K562 (cell line): Measurements from ENCODE around the gene RBKS. TPM values are rescaled to one million over a fixed set of nuclear protein-coding genes. Genes with fewer than 3 reads are reported as not detected.
A peak's percentile ranks its signal among the peaks of the same experiment; 100 is the strongest.

Experiments
- ATAC-seq: fragments of 200-7000 bp; cut with Tn5 transposase; 3 replicates; pipeline ENCODE4 v1.9.1; 2020; ENCODE audit warnings: moderate library complexity
- BruUV-seq: library from RNA; stranded (reverse); fragments of 400-500 nt; replicated peaks from 2 replicates; lab custom pipeline; 2021; lab: Mats Ljungman, UMichigan
- CTCF ChIA-PET: fragments of 300-600 bp; formaldehyde crosslinking; extraction: SDS; loops from one replicate; lab custom pipeline; 2021; ENCODE audit warnings: low intra/inter-chr PET ratio; lab: Yijun Ruan, JAX
- POLR2A ChIA-PET: fragments of 300-600, 350-650 bp; sonication (Branson Sonifier 250); formaldehyde crosslinking; extraction: SDS; loops from one replicate; lab custom pipeline; 2021; ENCODE audit warnings: antibody characterized with exemption, inconsistent platforms; lab: Yijun Ruan, JAX
- DNase-seq, 4 experiments: peaks; one replicate each; pipeline versions ENCODE4 v3.0.0 to v3.0.0-alpha.2; 2011 to 2018; ENCODE audit warnings: low spot score in 3 of 4, mixed read lengths in 3 of 4; ENCODE audit errors: extremely low read depth in 1 of 4
- FAIRE-seq: peaks from 2 replicates; lab custom pipeline; 2011; peaks lifted over from hg19 to GRCh38; lab: Jason Lieb, UNC
- H2AFZ ChIP-seq: 2 replicates; pipeline ENCODE4 v1.6.0; 2011; ENCODE audit warnings: low read depth, low read length, control low read depth, inconsistent platforms
- H3K27ac ChIP-seq: fragments of 200-600 bp; 3 replicates; pipeline ENCODE4 v1.8.0; 2011; ENCODE audit warnings: low read depth, mild to moderate bottlenecking, control low read depth, inconsistent platforms, low read length, moderate library complexity, mixed read lengths; ENCODE audit errors: extremely low read depth
- H3K27me3 ChIP-seq, 2 experiments: fragments of 300-600 bp in 1 of 2; 2 replicates in 1 of 2; 3 replicates in 1 of 2; pipeline versions ENCODE4 v1.6.0 to v1.8.0; 2011; ENCODE audit warnings: inconsistent platforms in 2 of 2, low read length in 2 of 2, mild to moderate bottlenecking in 1 of 2, mixed read lengths in 1 of 2, moderate library complexity in 1 of 2; ENCODE audit not compliant: control insufficient read depth in 2 of 2, insufficient read depth in 2 of 2
- H3K36me3 ChIP-seq: fragments of 300-600 bp; 3 replicates; pipeline ENCODE4 v1.8.0; 2011; ENCODE audit warnings: mild to moderate bottlenecking, low read length, inconsistent platforms; ENCODE audit not compliant: control insufficient read depth, insufficient read depth
- H3K4me1 ChIP-seq, 2 experiments: fragments of 200-600 bp in 1 of 2; replicated peaks in 1 of 2; 2 replicates in 1 of 2; 3 replicates in 1 of 2; pipeline versions ENCODE4 v1.5.1 to v1.8.0; 2011; ENCODE audit warnings: inconsistent platforms in 2 of 2, low read length in 2 of 2, mild to moderate bottlenecking in 1 of 2, mixed read lengths in 1 of 2, moderate library complexity in 1 of 2; ENCODE audit not compliant: control insufficient read depth in 2 of 2, insufficient read depth in 2 of 2
- H3K4me2 ChIP-seq: 2 replicates; pipeline ENCODE4 v1.6.1; 2011; ENCODE audit warnings: low read length, control low read depth, inconsistent platforms, mixed read lengths; ENCODE audit not compliant: insufficient read depth
- H3K4me3 ChIP-seq: fragments of 200-600 bp; sonication (generic), shearing (Covaris generic); 2 replicates; pipeline ENCODE4 v1.5.1; 2016; ENCODE audit warnings: control low read depth, inconsistent platforms
- H3K79me2 ChIP-seq: fragments of 200-600 bp; 3 replicates; pipeline ENCODE4 v1.8.0; 2011; ENCODE audit warnings: low read length, inconsistent platforms; ENCODE audit not compliant: control insufficient read depth, insufficient read depth
- H3K9ac ChIP-seq, 2 experiments: 2 replicates each; pipeline versions ENCODE4 v1.6.0 to v1.6.1; 2011; ENCODE audit warnings: low read depth in 2 of 2, low read length in 2 of 2, control low read depth in 1 of 2, inconsistent platforms in 1 of 2, mild to moderate bottlenecking in 1 of 2, mixed read lengths in 1 of 2; ENCODE audit not compliant: insufficient read depth in 1 of 2
- H3K9me1 ChIP-seq: one replicate; pipeline ENCODE4 v1.6.0; 2011; ENCODE audit warnings: inconsistent platforms, mild to moderate bottlenecking, low read length, moderate library complexity; ENCODE audit not compliant: control insufficient read depth, insufficient read depth
- H3K9me3 ChIP-seq: replicated peaks from 2 replicates; pipeline ENCODE4 v1.5.1; 2011; ENCODE audit warnings: low read depth, low read length, inconsistent platforms; ENCODE audit not compliant: control insufficient read depth, insufficient read depth
- H4K20me1 ChIP-seq: replicated peaks from 2 replicates; pipeline ENCODE4 v1.6.1; 2011; ENCODE audit warnings: low read length, inconsistent platforms, mixed read lengths; ENCODE audit not compliant: control insufficient read depth, insufficient read depth
- GTF2E2 ChIP-seq: fragments of 200-800 bp; sonication (Bioruptor generic); IDR thresholded peaks from 2 replicates; pipeline ENCODE4 v1.6.1; 2016; ENCODE audit warnings: missing genetic modification characterization, missing compliant biosample characterization
- RFX5 ChIP-seq: IDR thresholded peaks from 2 replicates; pipeline ENCODE4 v1.6.1; 2011; ENCODE audit warnings: low read depth, mild to moderate bottlenecking, improper control_type of control experiment, low read length
- YBX1 ChIP-seq: fragments of 450-650 bp; IDR thresholded peaks from 2 replicates; pipeline ENCODE4 v1.7.1; 2016; ENCODE audit warnings: mild to moderate bottlenecking
- WGBS: fragments of 100-300 bp; shearing (Covaris generic); methylation state at CpG from one replicate; pipeline ENCODE4 v1.1.6; 2016; ENCODE audit warnings: low coverage, mixed read lengths; ENCODE audit not compliant: insufficient coverage; ENCODE audit errors: missing lambda C conversion rate; 5-methylcytosine and 5-hydroxymethylcytosine counted together
- in situ Hi-C: fragments of 300-500 bp; cut with MboI; formaldehyde crosslinking; loops from 4 replicates; pipeline ENCODE4 v1.15.0; 2018; ENCODE audit warnings: inconsistent platforms, mixed read lengths
- intact Hi-C: fragments of 100-400 bp; cut with micrococcal nuclease; formaldehyde crosslinking; loops from 2 replicates; pipeline ENCODE4 v1.14.2; 2022
- polyA plus RNA-seq, 8 experiments: library from polyadenylated mRNA; depleted of rRNA in 4 of 8; stranded (reverse) in 5 of 8; unstranded in 3 of 8; fragments of >200 nt; fragmentation: Nextera tagmentation in 2 of 8; fragmentation: Illumina TruSeq in 1 of 8; extraction: Ambion mirVana in 2 of 8; extraction: Trizol in 1 of 8; gene quantifications; 2 replicates each; pipeline versions ENCODE4 v1.2.1 to v1.2.3, GENCODE V29; 2011 to 2014; ENCODE audit warnings: inconsistent platforms in 1 of 8, missing spikeins in 1 of 8
- total RNA-seq, 7 experiments: library from RNA; depleted of rRNA in 6 of 7; stranded (reverse); fragments of >200 nt in 6 of 7; fragmentation: Illumina TruSeq in 2 of 7; extraction: Trizol in 2 of 7; gene quantifications; 2 replicates each; pipeline versions ENCODE4 v1.2.1 to v1.2.3, GENCODE V29; 2011 to 2021; ENCODE audit warnings: low replicate concordance in 1 of 7
- TF ChIP-seq, protein P1 (sequence below), 2 experiments: IDR thresholded peaks; 2 replicates each; pipeline ENCODE4 v1.6.1; 2012; ENCODE audit warnings: improper control_type of control experiment in 2 of 2, low read depth in 2 of 2, low read length in 2 of 2, borderline replicate concordance in 1 of 2

Gene RBKS
- total and polyA plus RNA-seq, 9 of the 15 experiments (the other 6 are each of a cell fraction or from before 2014, with no cell fraction given) = 0.06 to 0.39 (median 0.19) TPM

DNA sequence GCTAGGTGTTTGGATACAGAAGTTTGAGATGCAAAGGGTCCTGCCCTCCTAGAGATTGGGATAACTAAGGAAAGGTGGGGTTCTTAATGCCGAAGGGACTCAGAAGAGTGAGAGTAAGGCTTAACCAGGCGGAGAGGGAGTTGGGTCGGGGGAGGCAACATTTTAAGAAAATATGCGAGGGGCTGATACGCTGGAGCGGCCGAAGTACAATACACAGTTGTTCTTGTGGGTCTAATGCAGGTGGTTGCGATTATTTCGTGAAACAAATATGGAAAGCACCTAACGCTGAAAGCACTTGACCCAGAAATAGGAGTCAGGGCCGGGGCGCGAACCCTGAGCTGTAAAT lies 119.0 kb downstream of the RBKS start:
- POLR2A ChIA-PET = interaction anchor here (1.0 to 2.3 kb wide), 3 partner anchors 9 to 19 kb away, joined by 3 to 8 read pairs (median 4); no protein-coding TSS in a partner anchor
- Histone ChIP-seq H3K9me1 (no peaks in the 10 kb centered on the region), H2AFZ (peak overlapping the region; percentile 98), H3K4me2 (peak overlapping the region; percentile 87), H3K4me1 (peaks cover 2 to 8% of the 10 kb centered on the region in 2 experiments; a peak in 1 of 5 replicates), H3K27ac (peak overlapping the region; percentile 79), H3K9me3 (no peaks in the 10 kb centered on the region), H3K4me3 (peak overlapping the region; percentile 60), H3K79me2 (peaks cover 42% of the 10 kb centered on the region), H3K27me3 (peaks cover 0 to 10% of the 10 kb centered on the region in 2 experiments; a peak in 2 of 5 replicates), H4K20me1 (no peaks in the 10 kb centered on the region), H3K36me3 (peaks cover 31% of the 10 kb centered on the region; the same call in 2 of the 3 replicates), H3K9ac (peak overlapping the region; percentile 82 to 95)
- peak; percentile 16 for ATAC-seq
- CTCF ChIA-PET = interaction anchor here (0.6 to 0.9 kb wide), 3 partner anchors 68 to 625 kb away, joined by 3 to 4 read pairs (median 3); no protein-coding TSS in a partner anchor
- intact Hi-C loops = no loop called here
- peak in 2 of 4 experiments; percentile 17 to 22 for DNase-seq
- peak; percentile 23 for FAIRE-seq
- TF ChIP-seq, protein P1, sequence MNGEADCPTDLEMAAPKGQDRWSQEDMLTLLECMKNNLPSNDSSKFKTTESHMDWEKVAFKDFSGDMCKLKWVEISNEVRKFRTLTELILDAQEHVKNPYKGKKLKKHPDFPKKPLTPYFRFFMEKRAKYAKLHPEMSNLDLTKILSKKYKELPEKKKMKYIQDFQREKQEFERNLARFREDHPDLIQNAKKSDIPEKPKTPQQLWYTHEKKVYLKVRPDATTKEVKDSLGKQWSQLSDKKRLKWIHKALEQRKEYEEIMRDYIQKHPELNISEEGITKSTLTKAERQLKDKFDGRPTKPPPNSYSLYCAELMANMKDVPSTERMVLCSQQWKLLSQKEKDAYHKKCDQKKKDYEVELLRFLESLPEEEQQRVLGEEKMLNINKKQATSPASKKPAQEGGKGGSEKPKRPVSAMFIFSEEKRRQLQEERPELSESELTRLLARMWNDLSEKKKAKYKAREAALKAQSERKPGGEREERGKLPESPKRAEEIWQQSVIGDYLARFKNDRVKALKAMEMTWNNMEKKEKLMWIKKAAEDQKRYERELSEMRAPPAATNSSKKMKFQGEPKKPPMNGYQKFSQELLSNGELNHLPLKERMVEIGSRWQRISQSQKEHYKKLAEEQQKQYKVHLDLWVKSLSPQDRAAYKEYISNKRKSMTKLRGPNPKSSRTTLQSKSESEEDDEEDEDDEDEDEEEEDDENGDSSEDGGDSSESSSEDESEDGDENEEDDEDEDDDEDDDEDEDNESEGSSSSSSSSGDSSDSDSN (IDR thresholded peaks at IDR 0.05; ENCODE audit: borderline replicate concordance in 1 of 2, low read depth in 2 of 2, low read length in 2 of 2) = 0 out of 4 replicates have a peak, but pooled peaks of 1 of the 2 experiments have one; percentile 54
- no peak for TF ChIP-seq RFX5
- TF ChIP-seq GTF2E2 (tag) = peak; percentile 34; the same call in 1 of the 2 replicates
- TF ChIP-seq YBX1 = no peak
- WGBS = 2% methylated on average over 13 of the region's 13 CpGs
- in situ Hi-C loops = no loop called here
- BruUV-seq = TSS peak; percentile 90
